Activated CD4-positive, alpha-beta T cell treated with anti-CD3 and anti-CD28 coated beads, Interleukin-2, amount 50 U/mL, for 4 hours (primary cell): ENCODE data around the gene PSPH.

ENCODE experiments used
- DNase-seq, 2 experiments: peaks; one replicate each; pipeline ENCODE4 v3.0.0-alpha.2; 2020

PSPH gene

GRCh38 chr7:55996856-55997500, 54.3 kb downstream of the PSPH start:
- DNase-seq, result no peak

GRCh38 chr7:55992346-55992745, 58.9 kb downstream of the PSPH start:
- DNase-seq, result no peak

GRCh38 chr7:55983537-55983936, 67.7 kb downstream of the PSPH start:
- DNase-seq, result no peak

GRCh38 chr7:55980266-55980665, 71.0 kb downstream of the PSPH start:
- no peak for DNase-seq

GRCh38 chr7:55977831-55978230, 73.4 kb downstream of the PSPH start:
- DNase-seq, result no peak

GRCh38 chr7:55975988-55976633, 75.1 kb downstream of the PSPH start:
- no peak for DNase-seq

- DNase-seq, result no peak
These were observed 77.4 kb downstream of the PSPH start for GRCh38 chr7:55973747-55974250.

- no peak for DNase-seq
These were observed 80.3 kb downstream of the PSPH start for GRCh38 chr7:55970978-55971377.

GRCh38 chr7:55970561-55970960, 80.7 kb downstream of the PSPH start:
- DNase-seq, result no peak

- DNase-seq, result no peak
These were observed 81.9 kb downstream of the PSPH start for GRCh38 chr7:55969391-55969790.

- DNase-seq, result no peak
These were observed 84.4 kb downstream of the PSPH start for GRCh38 chr7:55966851-55967250.

- no peak for DNase-seq
These were observed 85.3 kb downstream of the PSPH start for GRCh38 chr7:55965805-55966421.

GRCh38 chr7:55965100-55965470, 86.2 kb downstream of the PSPH start:
- no peak for DNase-seq

- peak; percentile 29 to 30 for DNase-seq
These were observed 86.8 kb downstream of the PSPH start, which contains the start of gene NIPSNAP2 for GRCh38 chr7:55964261-55965099. TSS of gene NIPSNAP2 (plus strand) at chr7:55964585. CDS start at chr7:55964610, 25 bp downstream.

GRCh38 chr7:55963584-55964168, 87.6 kb downstream of the PSPH start:
- DNase-seq, result no peak

- no peak for DNase-seq
These were observed 89.2 kb downstream of the PSPH start for GRCh38 chr7:55962014-55962413.
